Left ventricle myocardium inferior (tissue), 1 donor: Measurements from ENCODE around the gene LRRC63. TPM values are rescaled to one million over a fixed set of nuclear protein-coding genes. Genes with fewer than 3 reads are reported as not detected.
"Not testable (repeated sequence)": the region's sequence is repeated elsewhere in the genome, so short reads cannot be mapped to it uniquely, and the experiment has no call there.

Source experiments
- DNase-seq: peaks from one replicate; pipeline ENCODE4 v3.0.0-alpha.2; 2020
- H3K27ac ChIP-seq: fragments of 200-600 bp; replicated peaks from 2 replicates; pipeline ENCODE4 v1.8.0; 2021
- H3K27me3 ChIP-seq: fragments of 200-600 bp; 2 replicates; pipeline ENCODE4 v1.8.0; 2021; ENCODE audit warnings: low read depth
- H3K36me3 ChIP-seq: fragments of 200-600 bp; 2 replicates; pipeline ENCODE4 v1.8.0; 2021
- H3K4me1 ChIP-seq: fragments of 200-600 bp; 2 replicates; pipeline ENCODE4 v1.8.0; 2021
- H3K4me3 ChIP-seq: fragments of 200-600 bp; 2 replicates; pipeline ENCODE4 v1.8.0; 2021; ENCODE audit warnings: mild to moderate bottlenecking, moderate library complexity
- H3K9me3 ChIP-seq: fragments of 200-600 bp; replicated peaks from 2 replicates; pipeline ENCODE4 v1.8.0; 2021
- CTCF ChIP-seq: fragments of 200-600 bp; IDR thresholded peaks from 2 replicates; pipeline ENCODE4 v1.8.0; 2021; ENCODE audit warnings: antibody characterized with exemption, mild to moderate bottlenecking, borderline replicate concordance
- intact Hi-C: fragments of 100-400 bp; cut with micrococcal nuclease; formaldehyde crosslinking; loops from one replicate; pipeline ENCODE4 v1.11.0; 2022
- total RNA-seq: library from RNA; stranded (reverse); fragmentation: NEBNext Ultra II Directional; extraction: Animal tissue kit (Norgen Biotek cat#: 25700); gene quantifications from one replicate; pipeline ENCODE4 v1.2.1, GENCODE V29; 2021
- donor health status: DM: no; HTN: yes; CAD: no; lungs with severe emphysema.

The LRRC63 gene
- total RNA-seq, 1 donor from 2014 or later: not detected

DNA sequence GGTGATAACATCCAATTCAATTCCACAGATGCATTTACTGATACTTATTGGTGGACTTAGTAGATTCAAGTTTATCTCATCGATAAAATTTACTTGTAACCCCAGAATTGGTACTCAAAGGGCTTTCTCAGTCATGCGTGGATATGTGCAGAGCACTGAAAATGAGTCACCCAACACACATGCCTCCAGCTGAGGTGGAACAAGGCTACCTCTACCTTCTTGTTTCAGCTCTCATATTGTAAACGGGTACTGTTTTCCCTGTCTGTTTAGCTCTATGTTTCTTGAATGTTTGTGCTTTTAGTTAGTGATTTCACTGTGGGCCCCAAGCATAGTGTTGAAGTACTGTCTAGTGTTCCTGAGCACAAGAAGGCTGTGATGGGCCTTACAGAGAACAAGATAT, 1.5 kb downstream of the LRRC63 start:
- H3K36me3 ChIP-seq: no peaks in the 10 kb centered on the region
- H3K27me3 ChIP-seq: peaks cover 43% of the 10 kb centered on the region
- no peak overlapping the region for H3K27ac ChIP-seq
- intact Hi-C loops: no loop called here
- H3K4me3 ChIP-seq: no peak overlapping the region
- peaks cover 6% of the 10 kb centered on the region for H3K9me3 ChIP-seq
- DNase-seq: no peak
- no peak for TF ChIP-seq CTCF
- peaks cover 14% of the 10 kb centered on the region for H3K4me1 ChIP-seq

DNA sequence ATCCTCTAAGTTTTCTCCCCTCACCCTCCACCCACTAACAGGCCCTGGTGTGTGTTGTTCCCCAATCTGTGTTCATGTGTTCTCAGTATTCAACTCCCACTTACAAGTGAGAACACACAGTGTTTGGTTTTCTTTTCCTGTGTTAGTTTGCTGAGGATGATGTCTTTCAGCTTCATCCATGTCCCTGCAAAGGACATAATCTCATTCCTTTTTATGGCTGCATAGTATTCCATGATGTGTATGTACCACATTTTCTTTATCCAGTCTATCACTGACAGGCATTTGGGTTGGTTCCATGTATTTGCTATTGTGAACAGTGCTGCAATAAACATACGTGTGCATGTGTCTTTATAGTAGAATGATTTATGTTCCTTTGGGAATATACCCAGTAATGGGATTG, 3.0 kb downstream of the LRRC63 start:
- H3K36me3 ChIP-seq, H3K4me3 ChIP-seq, H3K27ac ChIP-seq, DNase-seq, H3K9me3 ChIP-seq, intact Hi-C loops: not testable (repeated sequence)
- peaks cover 29% of the 10 kb centered on the region for H3K27me3 ChIP-seq
- peaks cover 14% of the 10 kb centered on the region for H3K4me1 ChIP-seq

- H3K27ac ChIP-seq, H3K4me1 ChIP-seq, H3K4me3 ChIP-seq, intact Hi-C loops, H3K36me3 ChIP-seq: not testable (repeated sequence)
- peak; percentile 32 for DNase-seq
- peaks cover 30% of the 10 kb centered on the region for H3K9me3 ChIP-seq
- H3K27me3 ChIP-seq: peaks cover 11% of the 10 kb centered on the region
Observed at GRCh38 chr13:46220234-46220633, 8.5 kb downstream of the LRRC63 start.

GRCh38 chr13:46229251-46229650, 17.5 kb downstream of the LRRC63 start:
- Histone ChIP-seq H3K9me3 (peaks cover 43% of the 10 kb centered on the region), H3K27me3 (no peaks in the 10 kb centered on the region), H3K27ac (no peak overlapping the region), H3K4me1 (no peaks in the 10 kb centered on the region), H3K4me3 (no peak overlapping the region), H3K36me3 (no peaks in the 10 kb centered on the region)
- no peak for TF ChIP-seq CTCF
- DNase-seq: no peak
- intact Hi-C loops: no loop called here

DNA sequence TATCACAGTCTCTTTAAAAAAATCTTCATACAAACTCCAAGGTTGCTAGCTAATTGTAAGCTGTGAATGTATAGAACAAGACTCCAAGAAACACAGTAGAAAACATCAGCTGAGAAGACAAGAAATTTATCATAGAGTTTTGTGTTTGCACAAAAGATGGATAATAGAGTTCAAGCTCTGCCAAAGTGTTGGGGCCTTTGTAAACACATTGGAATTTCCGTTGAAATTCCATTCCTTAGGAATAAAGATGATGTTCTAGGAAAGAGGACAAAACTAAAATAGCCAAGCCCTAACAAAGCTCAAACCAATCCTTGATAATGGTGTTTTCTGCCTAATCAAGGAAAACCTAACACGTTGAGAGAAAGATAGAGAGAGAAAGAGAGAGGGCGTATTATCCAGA, 20.6 kb downstream of the LRRC63 start:
- Histone ChIP-seq H3K27ac (no peak overlapping the region), H3K4me1 (no peaks in the 10 kb centered on the region), H3K9me3 (peaks cover 64% of the 10 kb centered on the region), H3K36me3 (no peaks in the 10 kb centered on the region), H3K4me3 (no peak overlapping the region), H3K27me3 (no peaks in the 10 kb centered on the region)
- no peak for DNase-seq
- intact Hi-C loops: no loop called here
- TF ChIP-seq CTCF: no peak

DNA sequence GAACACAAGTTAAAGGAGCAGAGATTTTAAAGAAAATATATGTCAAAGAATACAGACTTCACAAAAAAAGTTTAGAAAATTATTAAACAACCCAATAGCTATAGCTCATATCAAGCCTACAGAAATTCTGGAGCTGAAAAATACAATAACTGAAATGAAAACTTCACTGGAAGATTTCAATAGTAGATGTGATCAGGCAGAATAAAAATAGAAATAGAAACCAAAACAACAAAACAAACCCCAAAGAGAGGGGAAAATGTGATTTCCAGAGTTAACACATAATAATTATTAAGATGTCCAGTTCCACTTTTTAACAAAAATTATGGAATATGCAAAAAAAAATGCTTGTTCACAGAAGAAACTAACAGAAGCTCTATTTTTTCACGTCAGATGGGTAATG, 23.6 kb downstream of the LRRC63 start:
- peaks cover 45% of the 10 kb centered on the region for H3K9me3 ChIP-seq
- no peak overlapping the region for H3K27ac ChIP-seq
- H3K36me3 ChIP-seq: no peaks in the 10 kb centered on the region
- intact Hi-C loops: no loop called here
- DNase-seq: no peak
- no peak for TF ChIP-seq CTCF
- no peaks in the 10 kb centered on the region for H3K4me1 ChIP-seq
- H3K4me3 ChIP-seq: no peak overlapping the region
- no peaks in the 10 kb centered on the region for H3K27me3 ChIP-seq

DNA sequence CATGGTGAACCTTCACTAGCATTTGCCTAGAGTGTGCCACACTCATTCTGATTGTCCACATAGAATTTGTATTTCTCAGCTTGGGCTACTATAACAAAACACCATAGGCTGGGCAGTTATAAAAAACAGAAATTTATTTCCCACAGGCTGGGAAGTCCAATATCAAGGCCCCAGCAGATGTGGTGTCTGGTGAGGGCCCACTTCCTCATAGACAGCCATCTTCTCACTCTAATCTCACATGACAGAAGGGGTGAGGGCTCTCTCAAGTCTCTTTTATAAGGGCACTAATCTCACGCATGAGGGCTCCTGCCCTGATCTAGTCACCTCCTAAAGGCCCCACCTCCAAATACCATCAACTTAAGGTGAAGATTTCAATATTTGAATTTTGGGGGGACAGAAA, 53.6 kb downstream of the LRRC63 start:
- Histone ChIP-seq H3K36me3 (no peaks in the 10 kb centered on the region), H3K4me3 (no peak overlapping the region), H3K9me3 (no peaks in the 10 kb centered on the region), H3K27me3 (peaks cover 18% of the 10 kb centered on the region), H3K4me1 (no peaks in the 10 kb centered on the region), H3K27ac (no peak overlapping the region)
- TF ChIP-seq CTCF: no peak
- no peak for DNase-seq
- intact Hi-C loops: no loop called here
